HG02623 (cell line): ENCODE data around the gene C1S.
"Not testable (repeated sequence)": the region's sequence is repeated elsewhere in the genome, so short reads cannot be mapped to it uniquely, and the experiment has no call there.

Source experiments
- ATAC-seq: cut with Tn5 transposase; IDR thresholded peaks from one replicate; pipeline ENCODE4 v1.9.1; 2021; ENCODE audit warnings: moderate library complexity; ENCODE audit not compliant: unreplicated experiment

The C1S gene

GRCh38 chr12:7060353-7060954 lies at the start of gene C1S:
C1S (plus strand) TSS chr12:7060718; CDS start chr12:7061913, 1,195 bp downstream.
- ATAC-seq = no peak

DNA sequence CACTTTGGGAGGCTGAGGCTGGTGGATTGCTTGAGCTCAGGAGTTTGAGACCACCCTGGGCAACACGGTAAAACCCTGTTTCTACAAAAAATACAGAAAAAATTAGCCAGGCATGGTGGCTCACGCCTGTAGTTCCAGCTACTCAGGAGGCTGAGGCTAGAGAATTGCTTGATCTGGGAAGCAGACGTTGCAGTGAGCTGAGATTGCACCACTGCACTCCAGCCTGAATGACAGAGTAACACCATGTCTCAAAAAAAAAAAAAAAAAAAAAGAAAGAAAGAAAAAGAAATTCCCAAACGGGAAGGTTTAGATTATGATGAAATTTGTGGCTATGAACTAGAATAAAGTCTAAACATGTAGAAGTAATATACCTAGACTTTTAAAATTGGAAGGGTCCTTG lies 49.1 kb upstream of the C1S start:
- not testable (repeated sequence) for ATAC-seq

DNA sequence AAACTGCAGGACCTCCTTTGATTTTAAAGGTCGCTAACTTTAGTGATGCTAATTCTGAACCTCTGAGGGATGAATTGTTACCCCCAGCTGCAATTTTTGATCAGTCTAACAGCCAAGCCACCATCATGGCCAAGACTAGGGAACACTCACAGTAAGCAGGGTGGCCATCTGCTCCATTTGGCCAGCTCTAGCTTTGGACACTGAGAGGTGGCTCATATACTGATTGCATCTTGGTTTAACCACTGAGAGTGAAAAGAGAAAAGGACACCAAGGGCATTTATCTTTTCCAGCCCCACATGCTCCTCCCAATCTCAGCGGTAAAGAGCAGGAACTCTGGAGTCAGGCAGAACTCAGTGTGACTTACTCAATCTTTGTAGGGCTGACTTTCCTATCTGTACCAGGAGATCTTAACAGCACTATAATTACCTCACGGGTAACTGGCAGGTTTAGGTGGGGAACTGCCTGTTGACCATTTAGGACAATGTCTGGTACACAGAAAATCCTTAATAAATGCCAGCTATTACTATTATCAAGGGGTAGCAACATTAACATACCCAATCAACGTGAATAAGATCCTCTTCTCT lies 48.4 kb upstream of the C1S start:
- ATAC-seq = no peak

DNA sequence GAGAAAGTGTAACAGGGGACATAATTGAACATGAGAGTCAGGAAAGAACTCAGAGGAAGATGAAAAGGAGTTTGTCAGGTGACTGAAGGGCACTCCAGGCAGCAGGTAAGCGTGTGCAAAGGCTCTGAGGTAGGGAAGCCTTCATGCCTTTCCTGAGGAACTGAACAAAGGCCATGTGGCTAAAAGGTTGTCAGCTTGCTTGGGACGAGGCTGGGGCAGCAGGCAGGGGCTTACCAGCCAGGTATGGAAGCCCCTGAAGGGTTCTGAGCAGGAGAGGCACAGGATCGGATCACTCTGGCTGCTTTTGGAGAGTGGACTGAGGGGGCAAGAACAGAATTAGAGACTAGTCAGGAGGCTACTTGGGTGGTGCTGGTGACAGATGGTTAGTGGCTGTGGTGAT lies 47.4 kb upstream of the C1S start:
- ATAC-seq = no peak

GRCh38 chr12:7015555-7016370 lies 44.8 kb upstream of the C1S start:
- no peak for ATAC-seq

- no peak for ATAC-seq
These were observed 43.5 kb upstream of the C1S start for GRCh38 chr12:7016958-7017571.

- no peak for ATAC-seq
These were observed 42.6 kb upstream of the C1S start for GRCh38 chr12:7017870-7018349.

GRCh38 chr12:7018350-7019042 lies 42.0 kb upstream of the C1S start, which contains the start of gene LPCAT3:
LPCAT3 (minus strand) TSS chr12:7018476; CDS start chr12:7018424, 52 bp downstream.
- ATAC-seq = peak; percentile 89

DNA sequence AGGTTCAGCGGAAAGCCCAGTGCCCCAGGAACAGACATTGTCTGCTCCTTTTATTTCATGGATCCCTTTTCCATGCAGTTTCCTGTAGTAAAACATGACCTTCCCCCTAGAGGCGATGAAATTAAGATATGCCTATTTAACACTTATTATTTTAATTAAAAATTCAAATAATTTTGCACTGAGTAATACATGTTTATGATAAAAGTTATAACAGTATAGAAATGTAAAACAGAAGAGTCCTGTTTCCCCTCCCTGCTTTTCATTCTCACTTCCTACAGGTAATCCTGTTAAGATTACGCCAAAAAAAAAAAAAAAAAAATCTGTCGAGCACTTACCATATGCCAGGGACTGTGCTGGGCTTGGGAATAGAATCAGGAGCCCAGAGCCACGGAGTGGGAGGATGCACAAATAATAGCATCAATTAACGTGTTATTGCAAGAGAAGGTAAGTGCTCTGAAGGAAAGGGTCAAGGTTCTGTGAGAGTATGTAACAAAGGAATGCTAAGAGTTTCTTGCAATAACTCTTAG lies 41.4 kb upstream of the C1S start:
- no peak for ATAC-seq

- ATAC-seq = no peak
These were observed 38.6 kb upstream of the C1S start for GRCh38 chr12:7021956-7022355.

DNA sequence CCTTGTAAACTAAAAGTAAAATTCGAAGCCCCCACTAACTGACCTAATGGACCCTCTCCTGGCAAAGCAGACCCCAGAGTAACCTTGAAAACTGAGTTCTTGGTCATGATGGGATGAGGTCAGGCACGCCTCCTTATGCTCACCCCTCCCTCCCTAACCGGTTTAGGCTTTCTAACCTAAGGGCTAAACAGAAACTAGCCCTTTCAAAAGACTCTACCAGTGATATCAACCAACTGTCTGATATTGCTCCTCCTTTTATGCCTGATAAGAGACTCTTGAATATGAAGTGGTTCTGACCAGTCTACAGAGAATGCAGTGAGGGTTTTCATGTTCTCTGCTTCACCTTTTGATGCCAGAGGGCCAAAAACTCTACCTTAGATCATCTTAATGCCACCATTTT lies 37.4 kb upstream of the C1S start:
- no peak for ATAC-seq

- ATAC-seq = no peak
These were observed 33.7 kb upstream of the C1S start for GRCh38 chr12:7026854-7027253.

DNA sequence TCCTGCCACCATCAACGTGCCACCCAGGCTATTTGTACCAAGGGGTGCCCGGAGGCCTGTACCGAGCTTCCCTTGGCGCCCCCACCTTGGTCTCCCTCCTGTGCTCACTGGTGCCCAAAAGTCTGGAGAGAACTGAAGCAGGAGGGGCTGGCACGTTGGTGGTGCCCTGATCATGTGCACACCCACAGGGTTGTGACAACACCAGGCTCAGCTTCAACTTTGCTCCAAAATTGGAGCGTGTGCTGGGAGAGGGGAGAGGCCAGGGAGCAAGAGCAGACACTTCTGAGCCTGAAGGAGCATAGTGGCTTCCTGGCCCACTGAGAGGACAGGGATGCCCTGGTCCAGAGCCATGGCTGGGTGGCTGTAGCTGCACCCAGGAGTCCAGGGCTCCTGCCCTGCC lies 29.2 kb upstream of the C1S start:
- ATAC-seq = no peak

DNA sequence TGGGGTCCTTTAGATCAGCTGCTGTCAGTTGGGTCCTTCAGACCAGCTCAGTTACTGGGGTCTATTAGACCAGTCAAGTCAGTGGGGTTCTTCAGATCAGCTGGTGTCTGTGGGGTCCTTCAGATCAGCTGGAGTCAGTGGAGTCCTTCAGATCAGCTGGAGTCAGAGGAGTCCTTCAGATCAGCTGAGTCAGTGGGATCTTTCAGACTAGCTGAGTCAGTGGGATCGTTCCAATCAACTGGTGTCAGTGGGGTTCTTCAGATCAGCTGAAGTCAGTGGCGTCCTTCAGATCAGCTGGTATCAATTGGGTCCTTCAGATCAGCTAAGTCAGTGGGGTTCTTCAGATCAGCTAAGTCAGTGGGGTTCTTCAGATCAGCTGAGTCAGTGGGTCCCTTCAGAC lies 27.5 kb upstream of the C1S start:
- no peak for ATAC-seq

DNA sequence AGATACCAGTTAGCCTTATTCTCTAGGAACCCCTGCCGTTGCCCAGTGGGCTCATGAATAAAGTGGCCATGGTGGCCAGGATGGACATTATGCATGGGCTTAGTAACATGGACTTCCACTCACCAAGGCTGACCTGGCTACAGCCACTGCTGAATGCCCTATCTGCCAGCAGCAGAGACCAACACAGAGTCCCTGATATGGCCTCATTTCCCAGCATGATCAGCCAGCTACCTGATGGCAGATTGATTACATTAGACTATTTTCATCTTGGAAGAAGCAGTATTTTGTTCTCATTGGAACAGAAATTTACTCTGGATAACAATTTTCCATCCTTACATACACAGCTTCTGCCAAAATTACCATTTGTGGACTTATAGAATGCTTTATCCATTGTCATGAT lies 26.1 kb upstream of the C1S start:
- ATAC-seq = no peak

DNA sequence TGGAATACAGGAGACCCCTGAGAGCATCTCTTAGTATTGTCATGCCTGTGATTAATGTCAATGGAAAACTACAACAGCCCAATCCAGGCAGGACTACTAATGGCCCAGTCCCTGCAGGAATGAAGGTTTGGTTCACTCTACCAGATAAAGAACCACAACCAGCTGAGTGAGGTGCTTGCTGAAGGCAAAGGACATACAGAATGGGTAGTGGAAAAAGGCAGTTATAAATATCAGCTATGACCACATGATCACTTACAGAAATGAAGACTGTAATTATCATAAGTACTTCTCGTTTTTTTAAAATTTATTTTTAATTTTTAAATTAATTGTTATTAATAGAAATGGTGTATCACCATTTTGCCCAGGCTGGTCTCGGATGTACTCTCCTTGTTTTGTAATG lies 25.1 kb upstream of the C1S start:
- ATAC-seq = no peak

DNA sequence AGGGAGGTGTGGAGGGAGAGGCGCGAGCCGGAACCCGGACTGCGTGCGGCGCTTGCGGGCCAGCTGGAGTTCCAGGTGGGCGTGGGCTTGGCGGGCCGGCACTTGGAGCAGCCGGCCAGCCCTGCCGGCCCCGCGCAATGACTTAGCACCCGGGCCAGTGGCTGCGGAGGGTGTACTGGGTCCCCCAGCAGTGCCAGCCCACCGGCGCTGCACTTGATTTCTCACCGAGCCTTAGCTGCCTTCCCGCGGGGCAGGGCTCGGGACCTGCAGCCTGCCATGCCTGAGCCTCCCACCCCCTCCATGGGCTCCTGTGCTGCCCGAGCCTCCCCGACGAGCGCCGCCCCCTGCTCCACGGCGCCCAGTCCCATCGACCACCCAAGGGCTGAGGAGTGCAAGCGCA lies 23.1 kb upstream of the C1S start:
- ATAC-seq = not testable (repeated sequence)

DNA sequence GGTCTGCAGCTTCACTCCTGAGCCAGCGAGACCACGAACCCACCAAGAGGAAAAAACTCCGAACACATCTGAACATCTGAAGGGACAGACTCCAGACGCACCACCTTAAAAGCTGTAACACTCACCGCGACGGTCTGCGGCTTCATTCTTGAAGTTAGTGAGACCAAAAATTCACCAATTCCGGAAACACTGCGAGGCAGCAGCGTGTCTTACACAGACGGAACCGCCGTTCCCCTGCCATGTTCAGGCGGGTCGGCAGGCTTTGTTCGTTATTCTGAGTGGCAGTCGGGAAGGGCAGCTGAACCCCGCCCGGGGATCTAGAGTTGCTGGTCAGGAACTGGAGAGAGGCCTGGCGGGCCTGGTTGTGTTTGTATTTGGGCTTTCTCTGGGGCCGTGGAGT lies 21.9 kb upstream of the C1S start:
- no peak for ATAC-seq

GRCh38 chr12:7039403-7039802 lies 21.1 kb upstream of the C1S start:
- no peak for ATAC-seq

- ATAC-seq = no peak
These were observed 17.7 kb upstream of the C1S start for GRCh38 chr12:7042842-7043241.

DNA sequence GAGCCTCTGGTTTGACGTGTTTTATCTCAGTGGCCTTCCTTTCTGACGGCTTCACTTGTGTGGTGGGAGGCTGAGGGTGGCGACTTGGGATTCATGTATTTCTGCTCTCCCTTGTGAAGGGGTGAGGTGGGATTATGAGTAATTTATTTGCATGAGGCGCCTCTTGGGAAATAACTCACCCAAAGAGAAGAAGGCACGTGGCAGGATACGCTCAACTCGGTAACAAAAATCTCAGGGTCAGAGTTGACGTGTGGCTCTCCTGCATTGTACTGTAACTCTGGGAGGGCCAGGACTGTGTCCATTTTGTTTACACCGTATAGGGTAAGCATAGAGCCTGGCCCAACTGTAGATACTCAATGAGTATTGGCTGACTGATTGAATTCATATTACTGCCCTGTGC lies 14.6 kb upstream of the C1S start:
- no peak for ATAC-seq
